Epithelial cell of esophagus (primary cell): ENCODE data around the gene OSER1.

Experiments used
- DNase-seq: peaks from one replicate; pipeline ENCODE4 v3.0.0; 2010; ENCODE audit warnings: low read depth
- H3K4me3 ChIP-seq: 2 replicates; pipeline ENCODE4 v1.5.1; 2011; ENCODE audit warnings: mild to moderate bottlenecking, low read length, control low read depth
- CTCF ChIP-seq: IDR thresholded peaks from 2 replicates; pipeline ENCODE4 v1.5.1; 2011; ENCODE audit warnings: low read depth, mild to moderate bottlenecking, low read length, control low read depth, inconsistent platforms; ENCODE audit not compliant: insufficient read depth; ENCODE audit errors: missing control alignments

The OSER1 gene

GRCh38 chr20:44186201-44186600, 24.4 kb downstream of the OSER1 start:
- TF ChIP-seq CTCF: no peak
- H3K4me3 ChIP-seq: no peak overlapping the region

GRCh38 chr20:44185574-44185973, 25.0 kb downstream of the OSER1 start:
- DNase-seq: no peak
- H3K4me3 ChIP-seq: no peak overlapping the region
- no peak for TF ChIP-seq CTCF

More at GRCh38 chr20:44186201-44186600, 24.4 kb downstream of the OSER1 start:
- DNase-seq: no peak

GRCh38 chr20:44183282-44183681, 27.3 kb downstream of the OSER1 start:
- no peak for TF ChIP-seq CTCF
- no peak overlapping the region for H3K4me3 ChIP-seq
- no peak for DNase-seq

- no peak overlapping the region for H3K4me3 ChIP-seq
- TF ChIP-seq CTCF: no peak
- DNase-seq: no peak
Observed at GRCh38 chr20:44182863-44183262, 27.7 kb downstream of the OSER1 start.

GRCh38 chr20:44182135-44182765, 28.3 kb downstream of the OSER1 start:
- TF ChIP-seq CTCF: no peak
- H3K4me3 ChIP-seq: no peak overlapping the region
- no peak for DNase-seq

GRCh38 chr20:44181611-44182010, 29.0 kb downstream of the OSER1 start:
- TF ChIP-seq CTCF: no peak
- H3K4me3 ChIP-seq: no peak overlapping the region
- no peak for DNase-seq

- DNase-seq: no peak
- TF ChIP-seq CTCF: no peak
- H3K4me3 ChIP-seq: no peak overlapping the region
Observed at GRCh38 chr20:44180814-44181213, 29.8 kb downstream of the OSER1 start.
